GM23248 (cell line): Measurements from ENCODE around the gene RPAP3.

Experiments used
- EZH2 ChIP-seq: fragments of 200-600 bp; sonication (generic); IDR thresholded peaks from 2 replicates; pipeline ENCODE4 v1.6.1; 2018; ENCODE audit warnings: antibody characterized with exemption, mild to moderate bottlenecking; ENCODE audit not compliant: insufficient read depth, poor library complexity, severe bottlenecking
- EZH2phosphoT487 ChIP-seq: fragments of 200-600 bp; sonication (generic); IDR thresholded peaks from 2 replicates; pipeline ENCODE4 v1.6.1; 2018; ENCODE audit warnings: antibody characterized with exemption, moderate library complexity, mild to moderate bottlenecking, low read depth; ENCODE audit not compliant: insufficient read depth

- TF ChIP-seq EZH2phosphoT487 (no peak), EZH2 (no peak)
Observed at GRCh38 chr12:47621960-47622359, 83.9 kb downstream of the RPAP3 start.
